Measurements from ENCODE around the gene DHRS2.
"Not testable (repeated sequence)": the region's sequence is repeated elsewhere in the genome, so short reads cannot be mapped to it uniquely, and the experiment has no call there.

DHRS2 gene

DNA sequence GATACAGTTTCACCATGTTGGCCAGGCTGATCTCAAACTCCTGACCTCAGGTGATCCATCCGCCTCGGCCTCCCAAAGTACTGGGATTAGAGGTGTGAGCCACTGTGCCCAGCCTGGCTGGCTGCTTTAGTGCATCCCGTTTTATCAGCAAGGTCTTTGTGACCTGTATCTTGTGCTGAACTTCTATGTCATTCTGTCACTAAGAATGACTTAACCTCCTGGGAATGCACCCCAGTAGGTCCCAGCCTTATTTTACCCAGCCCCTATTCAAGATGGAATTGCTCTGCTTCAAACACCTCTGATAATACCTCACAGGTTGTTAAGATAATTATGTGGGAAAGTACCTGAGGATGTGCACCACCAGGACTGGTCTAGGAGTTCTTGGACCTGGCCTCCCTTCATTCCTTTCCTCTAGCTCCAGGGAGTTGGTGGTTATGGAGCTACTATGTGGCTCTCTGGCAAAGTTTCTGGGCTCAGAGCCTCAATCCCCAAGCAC, 31.4 kb upstream of the DHRS2 start:
- TF ChIP-seq, protein P1, sequence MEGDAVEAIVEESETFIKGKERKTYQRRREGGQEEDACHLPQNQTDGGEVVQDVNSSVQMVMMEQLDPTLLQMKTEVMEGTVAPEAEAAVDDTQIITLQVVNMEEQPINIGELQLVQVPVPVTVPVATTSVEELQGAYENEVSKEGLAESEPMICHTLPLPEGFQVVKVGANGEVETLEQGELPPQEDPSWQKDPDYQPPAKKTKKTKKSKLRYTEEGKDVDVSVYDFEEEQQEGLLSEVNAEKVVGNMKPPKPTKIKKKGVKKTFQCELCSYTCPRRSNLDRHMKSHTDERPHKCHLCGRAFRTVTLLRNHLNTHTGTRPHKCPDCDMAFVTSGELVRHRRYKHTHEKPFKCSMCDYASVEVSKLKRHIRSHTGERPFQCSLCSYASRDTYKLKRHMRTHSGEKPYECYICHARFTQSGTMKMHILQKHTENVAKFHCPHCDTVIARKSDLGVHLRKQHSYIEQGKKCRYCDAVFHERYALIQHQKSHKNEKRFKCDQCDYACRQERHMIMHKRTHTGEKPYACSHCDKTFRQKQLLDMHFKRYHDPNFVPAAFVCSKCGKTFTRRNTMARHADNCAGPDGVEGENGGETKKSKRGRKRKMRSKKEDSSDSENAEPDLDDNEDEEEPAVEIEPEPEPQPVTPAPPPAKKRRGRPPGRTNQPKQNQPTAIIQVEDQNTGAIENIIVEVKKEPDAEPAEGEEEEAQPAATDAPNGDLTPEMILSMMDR (IDR thresholded peaks at IDR 0.05; ENCODE audit: extremely low read depth, insufficient read depth, missing control alignments), result no peak
- no peak for DNase-seq (ENCODE audit: low spot score)
- in situ Hi-C loops (cut with MboI; ENCODE audit: low pct_unique_long_range_greater_than_20kb, low sequenced_read_pairs, unreplicated experiment), result no loop called here

DNA sequence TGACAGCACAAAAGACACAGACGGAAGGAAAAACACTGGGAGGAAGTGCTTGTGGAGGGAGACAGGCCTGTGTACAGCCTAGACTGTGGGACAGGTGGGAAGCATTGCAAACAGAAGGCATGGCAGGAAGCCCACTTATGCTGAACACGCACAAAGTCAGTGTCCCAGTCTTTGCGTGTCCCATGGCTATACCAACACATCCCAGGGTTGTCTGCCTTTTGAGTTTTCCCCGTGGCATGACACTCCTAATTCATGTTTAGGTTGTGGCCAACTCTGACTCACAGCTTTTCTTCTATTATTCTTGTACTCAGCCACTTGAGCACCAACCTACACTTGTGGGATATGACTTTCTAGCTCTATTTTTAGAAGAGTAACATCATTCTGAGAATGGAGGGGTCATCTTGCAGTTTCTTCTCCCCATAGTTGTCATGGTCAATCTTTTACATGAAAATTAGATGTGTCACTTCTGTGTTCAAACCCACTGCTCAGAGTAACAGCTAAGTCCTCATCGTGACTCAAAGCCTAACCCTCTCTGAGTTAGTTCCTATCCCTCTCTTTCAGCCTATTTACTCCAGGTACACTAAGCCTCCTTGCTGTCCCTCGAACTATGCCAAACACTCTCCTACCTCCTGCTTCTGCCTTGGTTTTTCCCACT, 30.1 kb upstream of the DHRS2 start:
- TF ChIP-seq, protein P1 (IDR thresholded peaks at IDR 0.05; ENCODE audit: extremely low read depth, insufficient read depth, missing control alignments), result no peak
- peak; percentile 77 for DNase-seq (ENCODE audit: low spot score)
- in situ Hi-C loops (cut with MboI; ENCODE audit: low pct_unique_long_range_greater_than_20kb, low sequenced_read_pairs, unreplicated experiment), result no loop called here

DNA sequence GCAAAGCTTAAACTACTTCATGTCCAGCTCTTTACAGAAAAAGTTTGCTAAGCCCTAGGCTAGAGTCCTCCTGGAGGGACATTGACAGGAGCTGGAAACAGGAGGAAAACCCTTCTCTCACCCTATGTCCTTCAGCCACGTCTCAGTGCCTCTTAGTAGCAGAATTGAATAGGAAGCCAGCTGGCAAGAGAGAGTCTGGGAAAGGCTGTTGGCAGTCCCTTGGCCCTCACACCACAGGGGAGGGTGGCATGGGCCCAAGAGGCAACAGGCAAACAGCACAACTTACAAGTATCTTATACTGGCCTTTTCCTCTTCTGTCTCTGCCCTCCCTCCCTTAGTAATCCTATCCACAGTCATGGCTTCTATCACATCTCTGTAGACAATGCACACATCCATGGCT, 27.7 kb upstream of the DHRS2 start:
- DNase-seq (ENCODE audit: low spot score), result no peak
- TF ChIP-seq, protein P1 (IDR thresholded peaks at IDR 0.05; ENCODE audit: extremely low read depth, insufficient read depth, missing control alignments), result no peak
- in situ Hi-C loops (cut with MboI; ENCODE audit: low pct_unique_long_range_greater_than_20kb, low sequenced_read_pairs, unreplicated experiment), result no loop called here

DNA sequence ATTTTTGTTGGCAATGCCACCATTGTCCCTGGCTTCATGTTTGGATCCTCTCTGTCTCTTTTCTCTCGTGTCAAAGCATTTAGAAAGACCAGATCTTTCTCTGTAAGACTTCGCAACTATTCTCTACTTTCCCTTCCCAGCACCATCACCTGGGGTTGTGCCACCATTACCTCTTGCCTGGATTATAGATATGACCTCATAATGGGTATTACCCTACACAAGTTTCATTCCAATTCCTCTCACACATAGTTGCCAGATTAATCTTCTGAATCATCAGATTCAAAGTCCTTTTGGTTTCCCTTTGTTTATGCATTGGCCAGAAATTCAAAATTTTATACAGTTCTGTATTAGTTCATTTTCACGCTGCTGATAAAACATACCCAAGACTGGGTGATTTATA, 27.2 kb upstream of the DHRS2 start:
- DNase-seq (ENCODE audit: low spot score), result no peak
- TF ChIP-seq, protein P1 (IDR thresholded peaks at IDR 0.05; ENCODE audit: extremely low read depth, insufficient read depth, missing control alignments), result no peak
- in situ Hi-C loops (cut with MboI; ENCODE audit: low pct_unique_long_range_greater_than_20kb, low sequenced_read_pairs, unreplicated experiment), result no loop called here

DNA sequence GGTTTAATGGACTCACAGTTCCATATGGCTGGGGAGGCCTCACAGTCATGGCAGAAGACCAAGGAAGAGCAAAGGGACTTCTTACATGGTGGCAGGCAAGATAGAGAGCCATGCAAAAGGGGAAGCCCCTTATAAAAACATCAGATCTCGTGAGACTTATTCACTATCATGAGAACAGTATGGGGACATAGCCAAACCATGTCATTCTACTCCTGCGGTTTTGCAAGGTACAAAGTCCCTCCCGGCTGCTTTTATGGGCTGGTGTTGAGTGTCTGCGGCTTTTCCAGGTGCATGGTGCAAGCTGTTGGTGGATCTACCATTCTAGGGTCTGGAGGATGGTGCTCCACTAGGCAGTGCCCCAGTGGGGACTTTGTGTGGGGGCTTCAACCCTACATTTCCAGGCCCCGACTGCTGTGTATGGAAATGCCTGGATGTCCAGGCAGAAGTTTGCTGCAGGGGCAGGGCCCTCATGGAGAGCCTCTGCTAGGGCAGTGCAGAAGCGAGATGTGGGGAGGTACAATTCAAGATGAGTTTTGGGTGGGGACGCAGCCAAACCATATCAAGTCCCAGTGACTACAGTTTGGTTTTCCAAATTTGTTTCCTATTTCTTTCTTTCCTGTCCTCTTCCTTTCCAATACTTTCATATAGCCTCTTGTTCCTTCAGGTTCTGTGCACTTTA, 26.6 kb upstream of the DHRS2 start:
- in situ Hi-C loops (cut with MboI; ENCODE audit: low pct_unique_long_range_greater_than_20kb, low sequenced_read_pairs, unreplicated experiment); DNase-seq (ENCODE audit: low spot score): not testable (repeated sequence)

DNA sequence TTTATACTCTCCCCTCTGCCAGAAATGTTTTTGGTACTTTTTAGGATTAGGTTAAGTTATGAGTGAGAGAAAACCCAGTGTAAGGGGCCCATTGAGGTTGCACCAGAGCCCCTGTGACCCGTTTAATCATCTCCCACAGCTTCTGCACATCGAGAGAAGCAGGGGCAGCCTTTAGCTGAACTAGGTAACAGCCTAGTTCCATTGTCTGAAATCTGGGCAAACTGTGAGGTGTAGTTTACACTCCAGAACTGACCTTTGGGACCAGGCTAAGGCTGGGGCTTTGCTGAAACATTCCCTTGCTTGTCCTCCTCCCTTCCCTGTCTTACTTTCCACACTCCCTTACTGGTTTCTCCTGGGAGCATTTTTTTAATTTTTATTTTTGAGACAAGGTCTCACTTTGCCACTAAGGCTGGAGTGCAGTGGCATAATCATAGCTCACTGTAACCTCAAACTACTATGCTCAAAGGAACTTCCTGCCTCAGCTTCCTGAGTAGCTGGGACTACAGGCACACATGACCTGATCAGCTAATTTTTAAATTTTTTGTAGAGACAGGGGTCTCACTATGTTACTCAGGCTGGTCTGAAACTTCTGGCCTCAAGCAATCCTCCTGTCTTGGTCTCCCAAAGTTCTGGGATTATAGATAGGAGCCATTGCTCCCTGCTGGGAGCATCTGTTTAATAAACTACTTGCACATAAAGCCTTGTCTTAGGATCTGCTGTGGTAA, 25.9 kb upstream of the DHRS2 start:
- DNase-seq (ENCODE audit: low spot score), result no peak
- in situ Hi-C loops (cut with MboI; ENCODE audit: low pct_unique_long_range_greater_than_20kb, low sequenced_read_pairs, unreplicated experiment), result no loop called here

More for the DNA sequence above, 25.9 kb upstream of the DHRS2 start:
- TF ChIP-seq, protein P1 (IDR thresholded peaks at IDR 0.05; ENCODE audit: extremely low read depth, insufficient read depth, missing control alignments), result no peak
